ENCODE measurements around the gene JAG1.

DNA sequence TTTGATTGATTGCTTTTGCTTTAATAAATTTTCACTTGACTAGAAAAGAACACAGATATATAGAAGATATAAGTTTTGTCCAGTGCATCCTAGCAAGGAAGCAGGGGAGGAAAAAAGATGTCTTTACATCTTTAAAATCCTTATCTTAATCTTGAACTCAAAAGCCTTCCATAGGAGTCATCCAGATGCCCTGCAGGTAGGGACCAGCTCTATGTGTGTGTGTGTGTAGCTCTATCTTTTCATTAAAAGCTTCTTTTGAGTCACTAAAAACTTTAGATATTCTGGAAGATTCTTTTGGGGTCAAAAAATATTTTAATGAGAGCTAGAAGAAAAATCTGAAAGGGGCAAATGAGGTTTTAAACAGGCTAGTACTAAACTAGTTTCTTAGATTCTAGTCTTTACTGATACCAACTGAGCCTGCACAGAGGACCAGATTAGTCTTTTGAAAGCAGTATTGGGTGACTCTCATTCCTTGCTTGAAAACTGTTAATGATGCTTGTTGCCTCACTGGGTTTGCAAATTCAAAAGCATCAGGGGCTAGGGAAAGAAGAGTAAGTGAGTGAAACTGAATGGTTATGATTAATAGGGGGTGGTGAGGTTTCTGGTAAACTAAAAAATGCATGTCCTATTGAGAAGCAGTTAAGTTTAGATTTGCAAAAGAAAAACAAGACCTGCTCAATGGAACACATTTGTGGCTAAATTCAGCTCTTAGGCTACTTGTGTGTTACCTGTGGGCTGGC lies 40.6 kb upstream of the JAG1 start:
- TF ChIP-seq, protein P1, sequence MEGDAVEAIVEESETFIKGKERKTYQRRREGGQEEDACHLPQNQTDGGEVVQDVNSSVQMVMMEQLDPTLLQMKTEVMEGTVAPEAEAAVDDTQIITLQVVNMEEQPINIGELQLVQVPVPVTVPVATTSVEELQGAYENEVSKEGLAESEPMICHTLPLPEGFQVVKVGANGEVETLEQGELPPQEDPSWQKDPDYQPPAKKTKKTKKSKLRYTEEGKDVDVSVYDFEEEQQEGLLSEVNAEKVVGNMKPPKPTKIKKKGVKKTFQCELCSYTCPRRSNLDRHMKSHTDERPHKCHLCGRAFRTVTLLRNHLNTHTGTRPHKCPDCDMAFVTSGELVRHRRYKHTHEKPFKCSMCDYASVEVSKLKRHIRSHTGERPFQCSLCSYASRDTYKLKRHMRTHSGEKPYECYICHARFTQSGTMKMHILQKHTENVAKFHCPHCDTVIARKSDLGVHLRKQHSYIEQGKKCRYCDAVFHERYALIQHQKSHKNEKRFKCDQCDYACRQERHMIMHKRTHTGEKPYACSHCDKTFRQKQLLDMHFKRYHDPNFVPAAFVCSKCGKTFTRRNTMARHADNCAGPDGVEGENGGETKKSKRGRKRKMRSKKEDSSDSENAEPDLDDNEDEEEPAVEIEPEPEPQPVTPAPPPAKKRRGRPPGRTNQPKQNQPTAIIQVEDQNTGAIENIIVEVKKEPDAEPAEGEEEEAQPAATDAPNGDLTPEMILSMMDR (optimal IDR thresholded peaks at IDR 0.05 in 1 of 3, IDR thresholded peaks at IDR 0.05 in 1 of 3, conservative IDR thresholded peaks at IDR 0.05 in 1 of 3; ENCODE audit: extremely low read depth in 1 of 3, insufficient read depth in 2 of 3, low read length in 3 of 3) = no peak
- no peak for TF ChIP-seq EZH2 (IDR thresholded peaks at IDR 0.05; ENCODE audit: low read length)
